Tibial nerve (tissue), 4 donors: ENCODE measurements around the gene AIG1.

Experiments used
- EP300 ChIP-seq, 2 donors: sonication (generic); formaldehyde crosslinking; IDR thresholded peaks; one replicate each; pipeline ENCODE4 v1.6.1; 2017; ENCODE audit warnings: antibody characterized with exemption in 2 of 2, mild to moderate bottlenecking in 1 of 2
- POLR2A ChIP-seq, 2 donors: fragments of 450-650 bp; IDR thresholded peaks; one replicate each; pipeline ENCODE4 v1.6.1; 2017; ENCODE audit warnings: antibody characterized with exemption in 2 of 2, mild to moderate bottlenecking in 2 of 2, moderate library complexity in 2 of 2
- TF ChIP-seq, protein P1 (sequence below), 5 experiments: fragments of 200-600 bp in 3 of 5; fragments of 450-650 bp in 2 of 5; sonication (generic) in 3 of 5; IDR thresholded peaks; one replicate each; pipeline ENCODE4 v1.5.1; 2016 to 2019; ENCODE audit warnings: antibody characterized with exemption in 5 of 5, mild to moderate bottlenecking in 3 of 5, moderate library complexity in 2 of 5

DNA sequence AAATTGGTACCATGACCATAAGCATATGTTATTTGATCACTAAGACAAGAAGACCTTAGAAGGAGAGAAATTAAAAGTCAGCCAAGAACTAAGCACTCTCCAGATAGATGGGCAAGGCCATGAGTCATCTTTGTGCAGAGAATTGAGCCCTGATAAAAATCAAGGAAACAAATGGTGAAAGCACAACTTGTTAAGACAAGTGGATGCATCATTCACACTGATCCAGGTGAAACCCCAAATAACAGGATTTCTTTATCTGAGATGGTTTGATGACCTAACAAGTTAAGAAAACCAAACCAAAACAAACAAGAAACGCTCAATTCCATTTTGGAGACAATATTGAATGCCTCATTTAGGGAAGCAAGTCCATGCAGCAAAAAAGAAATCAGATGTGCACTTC, 268.2 kb downstream of the AIG1 start:
- TF ChIP-seq POLR2A (IDR thresholded peaks at IDR 0.05) (no peak), EP300 (IDR thresholded peaks at IDR 0.05) (no peak)
- TF ChIP-seq, protein P1, sequence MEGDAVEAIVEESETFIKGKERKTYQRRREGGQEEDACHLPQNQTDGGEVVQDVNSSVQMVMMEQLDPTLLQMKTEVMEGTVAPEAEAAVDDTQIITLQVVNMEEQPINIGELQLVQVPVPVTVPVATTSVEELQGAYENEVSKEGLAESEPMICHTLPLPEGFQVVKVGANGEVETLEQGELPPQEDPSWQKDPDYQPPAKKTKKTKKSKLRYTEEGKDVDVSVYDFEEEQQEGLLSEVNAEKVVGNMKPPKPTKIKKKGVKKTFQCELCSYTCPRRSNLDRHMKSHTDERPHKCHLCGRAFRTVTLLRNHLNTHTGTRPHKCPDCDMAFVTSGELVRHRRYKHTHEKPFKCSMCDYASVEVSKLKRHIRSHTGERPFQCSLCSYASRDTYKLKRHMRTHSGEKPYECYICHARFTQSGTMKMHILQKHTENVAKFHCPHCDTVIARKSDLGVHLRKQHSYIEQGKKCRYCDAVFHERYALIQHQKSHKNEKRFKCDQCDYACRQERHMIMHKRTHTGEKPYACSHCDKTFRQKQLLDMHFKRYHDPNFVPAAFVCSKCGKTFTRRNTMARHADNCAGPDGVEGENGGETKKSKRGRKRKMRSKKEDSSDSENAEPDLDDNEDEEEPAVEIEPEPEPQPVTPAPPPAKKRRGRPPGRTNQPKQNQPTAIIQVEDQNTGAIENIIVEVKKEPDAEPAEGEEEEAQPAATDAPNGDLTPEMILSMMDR (IDR thresholded peaks at IDR 0.05): no peak
